GM23338 (cell line): ENCODE data around the gene BCO1. TPM values are rescaled to one million over a fixed set of nuclear protein-coding genes. Genes with fewer than 3 reads are reported as not detected.

Experiments used
- ATAC-seq: fragments of 200-7000 bp; cut with Tn5 transposase; 3 replicates; pipeline ENCODE4 v1.9.1; 2020
- DNase-seq: peaks from one replicate; pipeline ENCODE4 v3.0.0-alpha.2; 2015; ENCODE audit warnings: low spot score
- H2AFZ ChIP-seq: fragments of 200-600 bp; sonication (generic); 2 replicates; pipeline ENCODE4 v1.8.0; 2016; ENCODE audit warnings: antibody characterized with exemption, mild to moderate bottlenecking, moderate library complexity
- H3F3A ChIP-seq: fragments of 200-600 bp; sonication (generic); replicated peaks from 2 replicates; pipeline ENCODE4 v1.8.0; 2017; ENCODE audit warnings: antibody characterized with exemption, mixed run types, low read depth
- H3K27ac ChIP-seq: fragments of 200-600 bp; sonication (generic); 2 replicates; pipeline ENCODE4 v1.6.1; 2016; ENCODE audit warnings: low read depth
- H3K27me3 ChIP-seq: fragments of 200-600 bp; sonication (generic); 2 replicates; pipeline ENCODE4 v1.8.0; 2016; ENCODE audit warnings: mild to moderate bottlenecking, mixed run types, moderate library complexity; ENCODE audit not compliant: insufficient read depth
- H3K36me3 ChIP-seq: fragments of 200-600 bp; sonication (generic); 2 replicates; pipeline ENCODE4 v1.8.0; 2016; ENCODE audit warnings: mild to moderate bottlenecking; ENCODE audit not compliant: insufficient read depth
- H3K4me1 ChIP-seq: fragments of 200-600 bp; sonication (generic); 2 replicates; pipeline ENCODE4 v1.8.0; 2016; ENCODE audit warnings: mild to moderate bottlenecking, moderate library complexity; ENCODE audit not compliant: insufficient read depth
- H3K4me2 ChIP-seq: fragments of 200-600 bp; sonication (generic); 2 replicates; pipeline ENCODE4 v1.7.1; 2017; ENCODE audit warnings: mixed run types
- H3K4me3 ChIP-seq: fragments of 200-600 bp; sonication (generic); 2 replicates; pipeline ENCODE4 v1.6.1; 2016; ENCODE audit warnings: mixed run types
- H3K79me2 ChIP-seq: fragments of 200-600 bp; sonication (generic); replicated peaks from 2 replicates; pipeline ENCODE4 v1.8.0; 2017; ENCODE audit warnings: mild to moderate bottlenecking; ENCODE audit not compliant: insufficient read depth
- H3K9me2 ChIP-seq: fragments of 200-600 bp; sonication (generic); 2 replicates; pipeline ENCODE4 v1.8.0; 2017; ENCODE audit not compliant: insufficient read depth
- H4K20me1 ChIP-seq: fragments of 200-600 bp; sonication (generic); replicated peaks from 2 replicates; pipeline ENCODE4 v1.8.0; 2017; ENCODE audit warnings: mild to moderate bottlenecking; ENCODE audit not compliant: insufficient read depth
- H3K27ac Mint-ChIP-seq: 2 replicates; pipeline ENCODE4 v1.8.0; 2020; ENCODE audit warnings: inconsistent platforms, mild to moderate bottlenecking, moderate library complexity, mixed read lengths
- H3K27me3 Mint-ChIP-seq: 3 replicates; pipeline ENCODE4 v1.8.0; 2022; ENCODE audit warnings: low read depth, mild to moderate bottlenecking, moderate library complexity, mixed read lengths, inconsistent platforms; ENCODE audit not compliant: insufficient read depth, poor library complexity
- H3K36me3 Mint-ChIP-seq: 3 replicates; pipeline ENCODE4 v1.8.0; 2021; ENCODE audit warnings: low read depth, mild to moderate bottlenecking, inconsistent platforms, moderate library complexity, mixed read lengths
- H3K4me1 Mint-ChIP-seq: 3 replicates; pipeline ENCODE4 v1.8.0; 2020; ENCODE audit warnings: mild to moderate bottlenecking, inconsistent platforms, mixed read lengths
- H3K4me3 Mint-ChIP-seq: 3 replicates; pipeline ENCODE4 v1.8.0; 2021; ENCODE audit warnings: moderate library complexity, mild to moderate bottlenecking, inconsistent platforms, mixed read lengths
- H3K9me3 Mint-ChIP-seq: 3 replicates; pipeline ENCODE4 v1.8.0; 2020; ENCODE audit warnings: moderate library complexity, mild to moderate bottlenecking, inconsistent platforms, mixed read lengths
- CREB1 ChIP-seq: fragments of 250-450 bp; sonication (Bioruptor Pico); IDR thresholded peaks from 2 replicates; pipeline ENCODE4 v1.5.0; 2020; ENCODE audit warnings: low read depth, mild to moderate bottlenecking, moderate library complexity
- EZH2 ChIP-seq: fragments of 200-600 bp; sonication (generic); IDR thresholded peaks from one replicate; pipeline ENCODE4 v1.8.0; 2017; ENCODE audit warnings: antibody characterized with exemption, mild to moderate bottlenecking, low read depth; ENCODE audit not compliant: unreplicated experiment
- EZH2phosphoT487 ChIP-seq: fragments of 200-600 bp; sonication (generic); IDR thresholded peaks from one replicate; pipeline ENCODE4 v1.8.1; 2018; ENCODE audit warnings: antibody characterized with exemption; ENCODE audit not compliant: unreplicated experiment
- JUNB ChIP-seq: IDR thresholded peaks from one replicate; pipeline ENCODE4 v1.6.1; 2016; ENCODE audit warnings: antibody characterized with exemption; ENCODE audit not compliant: unreplicated experiment
- NANOG ChIP-seq: IDR thresholded peaks from 2 replicates; pipeline ENCODE4 v1.6.1; 2016; ENCODE audit warnings: antibody characterized with exemption, borderline replicate concordance
- STAT1 ChIP-seq: IDR thresholded peaks from one replicate; pipeline ENCODE4 v1.6.1; 2016; ENCODE audit warnings: antibody characterized with exemption; ENCODE audit not compliant: unreplicated experiment
- ZNF114 ChIP-seq: fragments of 250-450 bp; sonication (Bioruptor Pico); IDR thresholded peaks from 2 replicates; pipeline ENCODE4 v1.5.0; 2020; ENCODE audit warnings: mild to moderate bottlenecking, moderate library complexity
- ZNF331 ChIP-seq: fragments of 250-450 bp; sonication (Bioruptor Pico); IDR thresholded peaks from 2 replicates; pipeline ENCODE4 v1.5.0; 2020; ENCODE audit warnings: low read depth, mild to moderate bottlenecking, moderate library complexity
- polyA plus RNA-seq: library from polyadenylated mRNA; unstranded; fragments of >200 nt; fragmentation: Nextera tagmentation; extraction: Ambion mirVana; gene quantifications from 2 replicates; pipeline ENCODE4 v1.2.1, GENCODE V29; 2016
- total RNA-seq: library from RNA; depleted of rRNA; stranded (reverse); fragments of >200 nt; shearing (Covaris generic); gene quantifications from 2 replicates; pipeline ENCODE4 v1.2.3, GENCODE V29; 2014
- TF ChIP-seq, protein P1 (sequence below), 2 experiments: fragments of 200-600 bp in 1 of 2; sonication (generic) in 1 of 2; conservative IDR thresholded peaks; 2 replicates each; pipeline versions ENCODE4 v1.5.1 to v1.6.1; 2016 to 2017; ENCODE audit warnings: antibody characterized with exemption in 2 of 2, low read depth in 2 of 2, mild to moderate bottlenecking in 2 of 2, moderate library complexity in 1 of 2
- TF ChIP-seq, protein P2 (sequence below): fragments of 250-450 bp; sonication (Bioruptor Pico); IDR thresholded peaks from 2 replicates; pipeline ENCODE4 v1.5.0; 2020; ENCODE audit warnings: mild to moderate bottlenecking, moderate library complexity
- TF ChIP-seq, protein P3 (sequence below): IDR thresholded peaks from one replicate; pipeline ENCODE4 v1.6.1; 2018; ENCODE audit warnings: antibody characterized with exemption; ENCODE audit not compliant: unreplicated experiment
- TF ChIP-seq, protein P4 (sequence below): IDR thresholded peaks from 2 replicates; pipeline ENCODE4 v1.6.1; 2016; ENCODE audit warnings: antibody characterized with exemption

BCO1 gene
- total and polyA plus RNA-seq, 2 experiments from 2014 or later, result 0.28 TPM; not detected in 1

- Mint-ChIP-seq H3K27ac (no peak overlapping the region), H3K4me3 (no peak overlapping the region), H3K4me1 (no peaks in the 10 kb centered on the region)
Measured at GRCh38 chr16:81275064-81275532, 36.6 kb downstream of the BCO1 start.

More at GRCh38 chr16:81275064-81275532, 36.6 kb downstream of the BCO1 start:
- H3K9me3 Mint-ChIP-seq, result no peaks in the 10 kb centered on the region
- Histone ChIP-seq H3K27ac (no peak overlapping the region), H3K9me2 (no peaks in the 10 kb centered on the region), H4K20me1 (no peaks in the 10 kb centered on the region), H3K4me3 (no peak overlapping the region), H3K27me3 (no peaks in the 10 kb centered on the region), H3K4me1 (no peaks in the 10 kb centered on the region), H2AFZ (no peak overlapping the region), H3F3A (no peaks in the 10 kb centered on the region), H3K36me3 (no peaks in the 10 kb centered on the region), H3K4me2 (no peak overlapping the region), H3K79me2 (no peaks in the 10 kb centered on the region)
- no peak for ATAC-seq
- no peaks in the 10 kb centered on the region for H3K36me3 Mint-ChIP-seq
- DNase-seq, result no peak
- TF ChIP-seq, protein P1, sequence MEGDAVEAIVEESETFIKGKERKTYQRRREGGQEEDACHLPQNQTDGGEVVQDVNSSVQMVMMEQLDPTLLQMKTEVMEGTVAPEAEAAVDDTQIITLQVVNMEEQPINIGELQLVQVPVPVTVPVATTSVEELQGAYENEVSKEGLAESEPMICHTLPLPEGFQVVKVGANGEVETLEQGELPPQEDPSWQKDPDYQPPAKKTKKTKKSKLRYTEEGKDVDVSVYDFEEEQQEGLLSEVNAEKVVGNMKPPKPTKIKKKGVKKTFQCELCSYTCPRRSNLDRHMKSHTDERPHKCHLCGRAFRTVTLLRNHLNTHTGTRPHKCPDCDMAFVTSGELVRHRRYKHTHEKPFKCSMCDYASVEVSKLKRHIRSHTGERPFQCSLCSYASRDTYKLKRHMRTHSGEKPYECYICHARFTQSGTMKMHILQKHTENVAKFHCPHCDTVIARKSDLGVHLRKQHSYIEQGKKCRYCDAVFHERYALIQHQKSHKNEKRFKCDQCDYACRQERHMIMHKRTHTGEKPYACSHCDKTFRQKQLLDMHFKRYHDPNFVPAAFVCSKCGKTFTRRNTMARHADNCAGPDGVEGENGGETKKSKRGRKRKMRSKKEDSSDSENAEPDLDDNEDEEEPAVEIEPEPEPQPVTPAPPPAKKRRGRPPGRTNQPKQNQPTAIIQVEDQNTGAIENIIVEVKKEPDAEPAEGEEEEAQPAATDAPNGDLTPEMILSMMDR (conservative IDR thresholded peaks at IDR 0.05; ENCODE audit: low read depth in 2 of 2), result no peak
- no peak for TF ChIP-seq STAT1
- no peak for TF ChIP-seq JUNB
- no peak for TF ChIP-seq NANOG
- TF ChIP-seq EZH2phosphoT487, result no peak
- TF ChIP-seq CREB1 (CRISPR knock-in tag), result no peak
- TF ChIP-seq, protein P2, sequence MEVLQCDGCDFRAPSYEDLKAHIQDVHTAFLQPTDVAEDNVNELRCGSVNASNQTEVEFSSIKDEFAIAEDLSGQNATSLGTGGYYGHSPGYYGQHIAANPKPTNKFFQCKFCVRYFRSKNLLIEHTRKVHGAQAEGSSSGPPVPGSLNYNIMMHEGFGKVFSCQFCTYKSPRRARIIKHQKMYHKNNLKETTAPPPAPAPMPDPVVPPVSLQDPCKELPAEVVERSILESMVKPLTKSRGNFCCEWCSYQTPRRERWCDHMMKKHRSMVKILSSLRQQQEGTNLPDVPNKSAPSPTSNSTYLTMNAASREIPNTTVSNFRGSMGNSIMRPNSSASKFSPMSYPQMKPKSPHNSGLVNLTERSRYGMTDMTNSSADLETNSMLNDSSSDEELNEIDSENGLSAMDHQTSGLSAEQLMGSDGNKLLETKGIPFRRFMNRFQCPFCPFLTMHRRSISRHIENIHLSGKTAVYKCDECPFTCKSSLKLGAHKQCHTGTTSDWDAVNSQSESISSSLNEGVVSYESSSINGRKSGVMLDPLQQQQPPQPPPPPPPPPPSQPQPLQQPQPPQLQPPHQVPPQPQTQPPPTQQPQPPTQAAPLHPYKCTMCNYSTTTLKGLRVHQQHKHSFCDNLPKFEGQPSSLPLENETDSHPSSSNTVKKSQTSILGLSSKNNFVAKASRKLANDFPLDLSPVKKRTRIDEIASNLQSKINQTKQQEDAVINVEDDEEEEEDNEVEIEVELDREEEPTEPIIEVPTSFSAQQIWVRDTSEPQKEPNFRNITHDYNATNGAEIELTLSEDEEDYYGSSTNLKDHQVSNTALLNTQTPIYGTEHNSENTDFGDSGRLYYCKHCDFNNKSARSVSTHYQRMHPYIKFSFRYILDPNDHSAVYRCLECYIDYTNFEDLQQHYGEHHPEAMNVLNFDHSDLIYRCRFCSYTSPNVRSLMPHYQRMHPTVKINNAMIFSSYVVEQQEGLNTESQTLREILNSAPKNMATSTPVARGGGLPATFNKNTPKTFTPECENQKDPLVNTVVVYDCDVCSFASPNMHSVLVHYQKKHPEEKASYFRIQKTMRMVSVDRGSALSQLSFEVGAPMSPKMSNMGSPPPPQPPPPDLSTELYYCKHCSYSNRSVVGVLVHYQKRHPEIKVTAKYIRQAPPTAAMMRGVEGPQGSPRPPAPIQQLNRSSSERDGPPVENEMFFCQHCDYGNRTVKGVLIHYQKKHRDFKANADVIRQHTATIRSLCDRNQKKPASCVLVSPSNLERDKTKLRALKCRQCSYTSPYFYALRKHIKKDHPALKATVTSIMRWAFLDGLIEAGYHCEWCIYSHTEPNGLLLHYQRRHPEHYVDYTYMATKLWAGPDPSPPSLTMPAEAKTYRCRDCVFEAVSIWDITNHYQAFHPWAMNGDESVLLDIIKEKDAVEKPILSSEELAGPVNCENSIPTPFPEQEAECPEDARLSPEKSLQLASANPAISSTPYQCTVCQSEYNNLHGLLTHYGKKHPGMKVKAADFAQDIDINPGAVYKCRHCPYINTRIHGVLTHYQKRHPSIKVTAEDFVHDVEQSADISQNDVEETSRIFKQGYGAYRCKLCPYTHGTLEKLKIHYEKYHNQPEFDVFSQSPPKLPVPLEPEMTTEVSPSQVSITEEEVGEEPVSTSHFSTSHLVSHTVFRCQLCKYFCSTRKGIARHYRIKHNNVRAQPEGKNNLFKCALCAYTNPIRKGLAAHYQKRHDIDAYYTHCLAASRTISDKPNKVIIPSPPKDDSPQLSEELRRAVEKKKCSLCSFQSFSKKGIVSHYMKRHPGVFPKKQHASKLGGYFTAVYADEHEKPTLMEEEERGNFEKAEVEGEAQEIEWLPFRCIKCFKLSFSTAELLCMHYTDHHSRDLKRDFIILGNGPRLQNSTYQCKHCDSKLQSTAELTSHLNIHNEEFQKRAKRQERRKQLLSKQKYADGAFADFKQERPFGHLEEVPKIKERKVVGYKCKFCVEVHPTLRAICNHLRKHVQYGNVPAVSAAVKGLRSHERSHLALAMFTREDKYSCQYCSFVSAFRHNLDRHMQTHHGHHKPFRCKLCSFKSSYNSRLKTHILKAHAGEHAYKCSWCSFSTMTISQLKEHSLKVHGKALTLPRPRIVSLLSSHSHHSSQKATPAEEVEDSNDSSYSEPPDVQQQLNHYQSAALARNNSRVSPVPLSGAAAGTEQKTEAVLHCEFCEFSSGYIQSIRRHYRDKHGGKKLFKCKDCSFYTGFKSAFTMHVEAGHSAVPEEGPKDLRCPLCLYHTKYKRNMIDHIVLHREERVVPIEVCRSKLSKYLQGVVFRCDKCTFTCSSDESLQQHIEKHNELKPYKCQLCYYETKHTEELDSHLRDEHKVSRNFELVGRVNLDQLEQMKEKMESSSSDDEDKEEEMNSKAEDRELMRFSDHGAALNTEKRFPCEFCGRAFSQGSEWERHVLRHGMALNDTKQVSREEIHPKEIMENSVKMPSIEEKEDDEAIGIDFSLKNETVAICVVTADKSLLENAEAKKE (CRISPR knock-in tag), result no peak
- no peak for TF ChIP-seq EZH2
- TF ChIP-seq ZNF331, result no peak
- no peak for TF ChIP-seq ZNF114 (CRISPR knock-in tag)
- TF ChIP-seq, protein P3, sequence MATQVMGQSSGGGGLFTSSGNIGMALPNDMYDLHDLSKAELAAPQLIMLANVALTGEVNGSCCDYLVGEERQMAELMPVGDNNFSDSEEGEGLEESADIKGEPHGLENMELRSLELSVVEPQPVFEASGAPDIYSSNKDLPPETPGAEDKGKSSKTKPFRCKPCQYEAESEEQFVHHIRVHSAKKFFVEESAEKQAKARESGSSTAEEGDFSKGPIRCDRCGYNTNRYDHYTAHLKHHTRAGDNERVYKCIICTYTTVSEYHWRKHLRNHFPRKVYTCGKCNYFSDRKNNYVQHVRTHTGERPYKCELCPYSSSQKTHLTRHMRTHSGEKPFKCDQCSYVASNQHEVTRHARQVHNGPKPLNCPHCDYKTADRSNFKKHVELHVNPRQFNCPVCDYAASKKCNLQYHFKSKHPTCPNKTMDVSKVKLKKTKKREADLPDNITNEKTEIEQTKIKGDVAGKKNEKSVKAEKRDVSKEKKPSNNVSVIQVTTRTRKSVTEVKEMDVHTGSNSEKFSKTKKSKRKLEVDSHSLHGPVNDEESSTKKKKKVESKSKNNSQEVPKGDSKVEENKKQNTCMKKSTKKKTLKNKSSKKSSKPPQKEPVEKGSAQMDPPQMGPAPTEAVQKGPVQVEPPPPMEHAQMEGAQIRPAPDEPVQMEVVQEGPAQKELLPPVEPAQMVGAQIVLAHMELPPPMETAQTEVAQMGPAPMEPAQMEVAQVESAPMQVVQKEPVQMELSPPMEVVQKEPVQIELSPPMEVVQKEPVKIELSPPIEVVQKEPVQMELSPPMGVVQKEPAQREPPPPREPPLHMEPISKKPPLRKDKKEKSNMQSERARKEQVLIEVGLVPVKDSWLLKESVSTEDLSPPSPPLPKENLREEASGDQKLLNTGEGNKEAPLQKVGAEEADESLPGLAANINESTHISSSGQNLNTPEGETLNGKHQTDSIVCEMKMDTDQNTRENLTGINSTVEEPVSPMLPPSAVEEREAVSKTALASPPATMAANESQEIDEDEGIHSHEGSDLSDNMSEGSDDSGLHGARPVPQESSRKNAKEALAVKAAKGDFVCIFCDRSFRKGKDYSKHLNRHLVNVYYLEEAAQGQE, result no peak
- TF ChIP-seq, protein P4, sequence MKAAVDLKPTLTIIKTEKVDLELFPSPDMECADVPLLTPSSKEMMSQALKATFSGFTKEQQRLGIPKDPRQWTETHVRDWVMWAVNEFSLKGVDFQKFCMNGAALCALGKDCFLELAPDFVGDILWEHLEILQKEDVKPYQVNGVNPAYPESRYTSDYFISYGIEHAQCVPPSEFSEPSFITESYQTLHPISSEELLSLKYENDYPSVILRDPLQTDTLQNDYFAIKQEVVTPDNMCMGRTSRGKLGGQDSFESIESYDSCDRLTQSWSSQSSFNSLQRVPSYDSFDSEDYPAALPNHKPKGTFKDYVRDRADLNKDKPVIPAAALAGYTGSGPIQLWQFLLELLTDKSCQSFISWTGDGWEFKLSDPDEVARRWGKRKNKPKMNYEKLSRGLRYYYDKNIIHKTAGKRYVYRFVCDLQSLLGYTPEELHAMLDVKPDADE, result no peak
- H3K27me3 Mint-ChIP-seq, result peaks cover 4% of the 10 kb centered on the region
